ENCODE results near the gene MANBA.

MANBA gene

DNA sequence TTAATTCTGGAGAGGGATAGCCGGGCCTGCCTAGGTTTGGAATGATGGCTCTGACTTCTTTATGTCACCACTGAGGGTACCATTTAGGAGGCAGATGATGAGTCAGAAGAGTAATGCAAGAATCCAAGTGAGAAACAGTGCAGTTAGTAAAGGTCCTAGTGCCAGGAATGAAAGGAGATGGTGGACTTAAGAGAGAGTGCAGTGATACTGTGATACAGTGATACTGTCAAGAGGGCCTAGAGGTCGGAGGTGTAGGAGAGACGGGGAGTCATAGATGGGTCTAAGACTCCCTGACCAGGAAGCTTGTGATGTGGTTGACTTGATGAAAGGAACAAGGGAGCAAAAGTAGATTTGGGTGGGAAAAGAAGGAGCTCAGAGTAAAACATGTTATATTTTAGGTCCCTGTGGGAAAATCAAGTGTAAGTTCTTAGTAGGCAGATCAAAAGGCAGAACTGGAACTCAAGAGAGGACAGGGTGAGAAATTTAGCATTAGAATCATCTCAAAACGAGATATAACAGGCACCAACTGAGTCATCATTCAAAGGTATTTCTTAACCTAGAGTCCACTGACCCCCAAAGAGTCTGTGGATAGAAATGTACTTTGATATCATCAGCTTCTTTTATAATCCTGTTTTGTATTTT is 174.6 kb downstream of the MANBA start:
- no peak for DNase-seq

DNA sequence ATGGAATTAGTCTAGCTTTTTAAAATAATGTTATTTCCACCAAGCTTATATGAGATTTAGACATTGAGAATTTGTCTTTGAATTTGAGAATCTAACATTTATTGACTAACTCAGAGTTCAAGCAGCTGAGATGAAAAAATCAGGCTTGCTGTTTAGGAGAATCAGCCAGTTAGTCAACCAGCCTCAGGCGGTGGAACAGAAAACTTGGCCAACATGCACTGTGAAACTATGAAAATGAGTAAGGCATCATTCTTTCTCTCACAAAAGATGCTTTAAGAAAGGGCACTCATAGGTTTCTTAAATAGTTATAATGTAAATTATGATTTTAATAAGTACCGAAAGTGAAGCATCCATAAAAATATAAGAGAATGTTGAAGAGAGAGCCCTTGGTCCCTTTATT is 175.4 kb downstream of the MANBA start:
- no peak for DNase-seq

DNA sequence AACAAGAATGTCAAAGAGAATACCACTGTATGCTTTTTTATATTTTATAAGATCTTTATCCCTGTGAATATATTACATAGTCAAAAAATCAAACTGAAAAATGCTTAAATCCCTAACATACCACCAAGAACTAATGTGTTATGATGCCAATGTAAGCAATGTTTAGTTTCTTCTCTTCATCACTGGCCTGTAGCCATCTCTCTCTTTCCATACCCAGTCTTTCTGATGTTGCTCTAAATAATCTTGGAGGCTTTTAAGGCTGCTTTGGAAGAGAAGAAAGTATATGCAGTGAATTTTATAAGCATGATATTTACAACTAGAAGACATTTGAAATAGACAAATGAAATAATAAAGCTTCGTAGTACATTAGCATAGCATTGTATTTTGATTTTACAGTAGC is 176.7 kb downstream of the MANBA start:
- no peak for DNase-seq
